ENCODE results near the gene C6orf89.

Gene C6orf89

DNA sequence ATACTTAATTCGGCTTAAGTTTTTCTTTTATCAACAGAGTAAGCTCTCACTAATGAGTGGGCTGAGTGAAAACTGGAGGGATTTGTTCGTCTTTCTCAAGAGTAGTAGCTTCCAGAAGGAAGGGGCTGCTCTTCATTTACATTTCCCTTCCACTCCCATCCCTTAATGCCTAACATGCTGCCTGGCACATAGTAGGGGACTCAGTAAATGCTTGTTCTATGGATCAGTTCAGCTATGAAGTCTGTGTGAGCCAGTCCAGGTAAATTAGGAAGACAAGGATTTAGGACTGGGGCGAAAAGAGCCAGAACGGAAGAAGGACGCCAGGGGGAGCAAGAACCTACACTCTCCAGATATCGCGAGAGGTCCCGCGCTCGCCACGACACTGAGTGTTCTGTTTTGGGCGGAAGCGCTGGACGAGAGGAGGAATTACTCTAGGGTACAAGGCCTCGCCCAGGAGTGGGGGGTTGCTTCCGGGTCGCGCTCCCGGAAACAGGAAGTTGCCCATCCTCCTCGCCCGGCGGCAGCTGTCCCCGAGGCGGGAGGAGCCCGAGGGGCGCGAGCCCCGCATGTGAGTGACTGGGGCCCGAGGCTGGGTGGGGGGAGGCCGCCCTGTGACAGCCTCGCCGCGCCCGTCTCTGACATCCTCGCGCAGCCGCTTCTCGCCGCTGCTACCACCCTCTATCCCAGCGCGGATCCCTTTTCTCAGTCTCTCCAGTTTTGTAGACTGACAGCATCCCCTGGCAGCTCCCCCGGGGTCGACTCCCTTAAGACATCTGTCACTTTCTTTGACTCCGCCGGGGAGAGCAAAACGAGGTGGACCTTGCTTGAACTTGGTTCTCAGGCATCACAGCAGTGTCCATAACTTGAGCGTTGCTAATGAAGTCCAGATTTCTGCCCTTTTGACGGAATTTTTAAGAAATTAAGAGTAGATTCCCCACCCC, at the start of gene C6orf89:
C6orf89 (plus strand) TSS at position 492 of the 941 bp plus-strand sequence. CDS start 13,493 bp downstream, outside the sequence.
- DNase-seq: peak; percentile 97

GRCh38 chr6:36836111-36837021, 49.4 kb upstream of the C6orf89 start:
- no peak for DNase-seq

DNA sequence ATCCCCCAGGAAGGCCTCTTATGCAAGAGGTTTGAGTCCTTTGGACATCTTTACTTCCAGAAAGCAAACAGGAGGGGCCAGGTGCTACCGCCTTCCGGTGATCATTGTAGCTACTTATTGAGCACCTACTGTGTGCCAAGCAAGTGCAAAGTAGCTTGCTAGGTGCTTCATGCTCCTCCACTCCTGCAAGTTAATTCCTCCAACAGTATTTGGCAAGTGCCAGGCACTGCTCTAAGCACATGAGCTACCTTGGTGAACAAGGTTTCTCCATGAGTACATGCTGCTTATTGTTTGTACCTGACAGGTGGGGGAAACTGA, 48.8 kb upstream of the C6orf89 start:
- DNase-seq: no peak

DNA sequence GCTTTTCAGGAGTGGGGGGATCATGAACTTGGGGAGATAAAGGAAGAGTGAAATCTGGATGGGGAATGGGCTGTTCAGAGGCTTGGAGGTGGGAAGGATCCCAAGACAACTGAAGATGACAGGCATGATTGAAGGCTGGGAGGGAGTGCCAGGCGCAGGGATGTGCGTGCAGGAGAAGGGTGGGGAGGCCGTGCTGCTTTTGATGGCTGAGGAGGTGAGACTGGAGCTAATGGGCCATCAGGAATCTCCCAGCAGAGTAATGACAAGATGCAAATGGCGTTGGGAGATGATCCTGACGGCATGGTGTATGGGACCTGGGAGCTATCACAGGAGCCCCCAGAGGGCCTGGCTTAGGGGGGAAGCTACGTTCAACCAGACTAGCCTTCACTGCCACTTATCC, 48.1 kb upstream of the C6orf89 start:
- DNase-seq: no peak

- DNase-seq: no peak
These were observed 46.6 kb upstream of the C6orf89 start, which contains the start of gene CPNE5 for GRCh38 chr6:36838896-36839748. TSS of gene CPNE5 (minus strand) at chr6:36839444. CDS start at chr6:36839377, 67 bp downstream.

DNA sequence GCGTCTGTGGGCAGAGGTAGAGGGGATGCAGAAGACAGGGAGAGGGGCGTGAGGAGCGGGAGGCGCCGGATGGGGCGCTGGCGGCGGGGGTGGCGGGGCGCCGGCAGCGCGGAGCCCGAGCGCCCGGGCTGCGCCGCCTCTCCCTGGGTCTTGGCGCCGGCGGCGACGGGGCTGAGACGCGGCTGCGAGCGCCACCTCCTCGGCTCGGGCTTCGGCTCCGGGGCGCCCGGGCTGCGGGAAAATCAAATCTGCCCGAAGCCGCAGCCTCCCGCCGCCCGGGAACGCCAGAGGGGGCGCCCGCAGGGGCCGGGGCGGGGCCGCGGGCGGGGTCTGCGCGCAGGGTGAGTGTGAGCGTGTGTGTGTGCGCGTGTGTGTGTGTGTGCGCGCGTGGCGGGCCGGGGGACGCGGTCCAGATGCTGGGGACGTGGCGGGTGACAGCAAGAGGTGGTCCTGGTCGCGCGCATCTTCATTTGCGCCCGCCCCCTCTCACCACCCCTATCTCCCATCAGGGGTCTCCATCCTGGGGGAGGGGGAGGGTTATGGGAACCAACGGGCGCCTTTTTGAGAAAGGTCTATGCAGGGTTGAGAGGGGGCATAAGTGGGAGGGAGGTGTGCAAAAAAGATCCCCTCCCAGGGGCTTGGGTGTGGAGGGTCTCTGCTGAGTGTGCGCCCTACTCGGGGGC, 45.9 kb upstream of the C6orf89 start:
- DNase-seq: peak; percentile 32 to 54

GRCh38 chr6:36840432-36841403, 45.0 kb upstream of the C6orf89 start:
- DNase-seq: peak; percentile 20 to 28

DNA sequence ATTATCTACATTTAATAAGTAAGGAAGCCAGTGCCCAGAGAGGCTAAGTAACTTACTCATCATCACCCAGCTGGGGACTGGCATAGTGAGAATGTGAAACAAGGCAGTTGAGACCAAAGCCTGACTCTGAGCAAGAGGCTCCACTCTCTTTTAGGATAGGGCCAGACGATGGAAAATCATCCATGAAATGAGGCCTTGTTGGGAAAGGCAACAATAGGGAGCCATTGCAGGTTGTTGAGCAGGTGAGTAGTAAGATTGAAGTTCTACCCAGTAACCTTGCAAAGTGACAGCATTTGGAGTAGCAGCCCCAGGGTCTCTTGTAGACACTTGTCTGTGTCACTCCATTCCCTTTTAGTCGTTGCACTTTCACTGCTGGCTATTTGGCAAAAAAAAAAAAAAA, 44.0 kb upstream of the C6orf89 start:
- DNase-seq: no peak

GRCh38 chr6:36843170-36843569, 42.6 kb upstream of the C6orf89 start:
- no peak for DNase-seq

DNA sequence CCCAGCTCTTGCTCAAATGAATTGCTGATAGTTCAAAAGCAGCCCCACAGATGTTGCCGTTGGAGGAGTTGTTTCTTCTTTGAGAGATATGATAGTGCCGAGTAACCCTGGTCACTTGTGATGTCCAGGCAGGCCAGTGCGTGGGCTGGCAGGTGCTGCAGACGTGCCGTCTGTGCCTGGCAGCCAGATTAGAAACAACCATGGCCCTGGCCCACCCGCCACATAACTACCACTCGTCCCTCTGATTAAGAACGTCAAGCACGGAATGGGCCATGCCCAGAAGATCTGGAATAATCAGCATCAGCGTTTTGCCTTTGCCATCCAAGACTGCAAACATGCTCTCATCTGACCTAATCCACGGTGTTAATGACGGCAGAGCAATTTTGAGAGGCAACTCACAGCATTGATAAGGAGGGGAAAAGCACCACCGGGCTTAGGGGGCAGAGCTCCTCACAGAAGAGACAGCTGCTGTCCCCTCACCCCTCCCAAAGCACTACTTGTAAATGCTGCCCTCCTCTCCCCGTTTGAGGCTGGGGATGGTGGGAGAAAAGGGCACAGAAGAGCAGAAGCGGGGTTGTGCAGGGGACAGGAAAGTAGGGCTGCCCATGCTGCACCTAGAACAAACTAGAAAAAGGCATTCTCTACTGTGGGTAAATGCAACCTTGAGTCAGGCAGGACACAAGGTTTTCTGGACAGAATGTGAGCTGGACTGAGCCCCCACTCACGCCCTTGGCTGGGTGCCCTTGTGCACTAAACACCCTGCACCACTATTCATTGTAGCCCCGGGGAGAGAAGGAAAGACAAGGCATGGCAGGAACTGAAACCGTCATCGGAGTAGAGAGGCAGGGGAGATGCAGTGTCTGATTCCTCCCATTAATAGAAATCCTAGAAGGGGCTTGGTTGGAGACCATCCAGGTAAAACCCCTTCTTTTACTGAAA, 41.3 kb upstream of the C6orf89 start:
- DNase-seq: no peak

GRCh38 chr6:36845233-36845632, 40.5 kb upstream of the C6orf89 start:
- no peak for DNase-seq

GRCh38 chr6:36847152-36847551, 38.6 kb upstream of the C6orf89 start:
- no peak for DNase-seq

GRCh38 chr6:36847991-36848390, 37.8 kb upstream of the C6orf89 start:
- no peak for DNase-seq

DNA sequence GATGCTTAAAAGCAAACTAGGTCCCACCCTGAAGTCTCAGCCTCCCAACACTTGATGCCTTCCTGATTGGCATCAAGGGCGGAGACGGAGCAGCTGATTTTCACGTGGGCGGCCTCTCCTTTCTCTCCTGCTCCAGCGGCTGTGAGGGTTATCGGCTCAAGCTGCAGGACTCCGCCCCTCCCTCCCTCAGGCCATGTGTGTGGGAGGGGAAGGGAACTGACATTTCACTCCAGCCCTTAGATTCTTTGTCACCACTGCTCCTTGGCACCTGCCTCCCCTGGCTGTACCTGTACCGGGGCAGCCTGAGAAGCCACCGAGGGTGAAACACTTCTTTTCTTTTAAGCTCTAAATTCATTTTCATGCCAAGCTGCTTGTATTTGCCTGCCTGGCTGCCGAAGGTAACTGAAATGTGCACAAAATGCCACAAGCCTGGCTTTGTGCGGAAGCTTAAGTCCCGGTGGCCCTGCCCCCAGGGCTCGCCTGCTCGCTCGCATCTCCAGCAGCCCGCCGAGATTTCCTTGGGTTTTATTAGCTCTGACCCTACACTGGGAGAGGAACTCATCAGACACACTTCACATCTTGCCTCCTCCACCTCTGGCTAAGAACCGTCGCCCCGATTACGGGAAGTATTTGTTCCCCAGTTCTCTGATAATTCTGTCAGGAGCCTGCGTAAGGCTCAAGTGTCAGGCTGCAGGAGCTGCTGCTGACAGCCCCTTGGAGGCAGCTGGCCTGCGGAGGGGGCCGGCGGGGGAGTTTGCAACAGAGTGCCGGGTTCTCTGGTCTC, 36.9 kb upstream of the C6orf89 start:
- DNase-seq: no peak

GRCh38 chr6:36850021-36850420, 35.7 kb upstream of the C6orf89 start:
- DNase-seq: no peak

DNA sequence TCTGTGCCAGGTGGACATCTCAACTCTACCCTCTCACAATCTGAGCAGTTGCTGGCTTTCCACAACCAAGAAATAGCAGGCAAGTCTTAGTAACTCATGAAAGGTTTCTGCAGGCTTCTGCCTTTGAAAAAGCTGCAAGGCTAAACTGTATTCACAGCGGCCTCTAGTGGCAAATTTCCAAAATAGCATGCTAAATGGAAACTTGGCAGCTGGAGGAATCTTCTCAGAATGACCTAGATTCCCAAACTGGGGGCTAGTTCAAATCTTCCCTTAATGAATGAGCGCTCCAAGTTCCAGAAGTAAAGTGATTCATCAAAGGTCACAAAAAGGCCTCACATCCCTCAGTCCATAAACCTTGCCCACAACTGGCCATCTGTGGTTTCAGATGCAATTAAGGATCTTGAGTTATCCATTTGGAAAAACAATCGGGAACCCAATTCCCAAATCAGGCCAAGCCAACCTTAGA, 34.6 kb upstream of the C6orf89 start:
- DNase-seq: peak in 1 of 2 donors; percentile 54

DNA sequence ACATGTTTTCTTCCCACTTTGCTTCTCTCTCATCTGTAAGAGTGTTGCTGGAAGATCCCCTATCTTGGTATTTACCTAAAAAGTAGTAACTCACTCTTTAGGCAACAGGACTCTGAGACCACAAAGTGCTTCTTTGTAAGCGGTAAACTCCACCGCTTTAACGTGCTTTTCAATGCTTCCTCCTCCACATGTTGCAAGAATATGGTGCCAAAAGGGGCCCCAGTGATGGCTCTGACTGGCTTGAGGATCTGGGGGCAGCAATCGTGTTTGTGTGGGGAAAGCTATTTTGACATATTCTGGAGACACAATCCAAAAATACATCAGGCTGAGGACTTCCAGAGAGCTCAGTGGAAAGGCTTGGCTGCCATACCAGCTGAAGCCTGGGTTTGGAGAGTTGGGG, 34.1 kb upstream of the C6orf89 start:
- DNase-seq: no peak

GRCh38 chr6:36852481-36853147, 33.1 kb upstream of the C6orf89 start:
- DNase-seq: no peak

Data from CD4-positive, alpha-beta T cell treated with Interleukin-1 beta for 1 hour (primary cell).